ENCODE measurements around the gene MS4A4E. TPM values are rescaled to one million over a fixed set of nuclear protein-coding genes. Genes with fewer than 3 reads are reported as not detected.

Gene MS4A4E
- total RNA-seq, 1 experiment from 2014 or later: 0.42 TPM

DNA sequence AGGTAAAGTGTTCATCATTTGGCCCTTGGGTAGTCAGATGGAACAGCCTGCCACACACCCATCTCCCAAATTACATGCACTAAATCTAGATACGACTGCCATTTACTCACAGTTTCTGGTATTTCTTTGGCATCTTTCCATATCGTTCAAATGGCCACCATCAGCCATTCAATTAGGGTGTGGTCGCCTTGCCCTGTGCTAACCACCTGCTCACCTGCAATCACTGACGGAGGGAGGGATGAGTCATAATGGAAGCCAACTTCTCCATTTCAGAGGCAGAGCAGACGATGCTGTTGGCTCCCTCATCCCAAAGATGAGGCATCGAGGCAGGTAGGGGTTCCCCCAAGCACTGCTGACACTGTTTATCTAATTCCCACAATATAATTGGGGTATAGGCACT lies 74.6 kb downstream of the MS4A4E start:
- Mint-ChIP-seq H3K36me3 (ENCODE audit: insufficient read depth in 1 of 3, low read depth in 3 of 3) (peaks cover 22 to 43% (median 24%) of the 10 kb centered on the region in 3 experiments), H3K4me1 (peaks cover 7% of the 10 kb centered on the region in 2 experiments; a peak in 3 of 4 replicates), H3K27ac (no peak overlapping the region; a peak in 1 of 7 replicates), H3K9me3 (peaks cover 51 to 55% of the 10 kb centered on the region in 2 experiments), H3K4me3 (no peak overlapping the region), H3K27me3 (ENCODE audit: low read depth) (no peaks in the 10 kb centered on the region; the same call in 1 of the 2 replicates)
- H4K8ac ChIP-seq (replicated peaks; ENCODE audit: insufficient read length, low read depth, low read length): no peak overlapping the region
- no peak overlapping the region for H2BK120ac ChIP-seq (ENCODE audit: low read depth, low read length, poor library complexity, severe bottlenecking)
- peaks cover 19% of the 10 kb centered on the region for H3K9me3 ChIP-seq (ENCODE audit: control insufficient read depth, low read depth, low read length)
- H3K14ac ChIP-seq (ENCODE audit: insufficient read depth, low read length): no peak overlapping the region
- H3K56ac ChIP-seq (ENCODE audit: insufficient read length, low read depth, low read length): no peak overlapping the region
- no peaks in the 10 kb centered on the region for H3K79me2 ChIP-seq (ENCODE audit: insufficient read depth, low read length)
- no peaks in the 10 kb centered on the region for H3K23me2 ChIP-seq (ENCODE audit: insufficient read length, low read depth, low read length, poor library complexity, severe bottlenecking)
- H2BK20ac ChIP-seq (ENCODE audit: low read depth, low read length, poor library complexity, severe bottlenecking): no peak overlapping the region
- H2AK5ac ChIP-seq (ENCODE audit: insufficient read length, low read length): no peak overlapping the region
- WGBS (ENCODE audit: extremely low coverage, insufficient read length, low lambda C conversion rate): no CpG with 5 or more reads among the region's 6 CpGs
- no peak overlapping the region for H3K23ac ChIP-seq (ENCODE audit: insufficient read length, low read depth, low read length)
- no peak overlapping the region for H3K9ac ChIP-seq (ENCODE audit: extremely low read depth, insufficient read length, low read length)
- DNase-seq: no peak
- H3K27me3 ChIP-seq (ENCODE audit: insufficient read depth, low read length): no peaks in the 10 kb centered on the region
- no peak overlapping the region for H3T11ph ChIP-seq (ENCODE audit: low read length)
- H3K4me1 ChIP-seq (ENCODE audit: insufficient read depth, low read length): no peaks in the 10 kb centered on the region
- H4K91ac ChIP-seq (ENCODE audit: insufficient read length, low read depth, low read length): no peak overlapping the region
- no peak overlapping the region for H3K27ac ChIP-seq (ENCODE audit: insufficient read length, low read depth, low read length)
- no peaks in the 10 kb centered on the region for H4K20me1 ChIP-seq (ENCODE audit: control insufficient read depth, insufficient read depth, insufficient read length)
- H2AFZ ChIP-seq (ENCODE audit: low read length): no peak overlapping the region
- H3K79me1 ChIP-seq (ENCODE audit: insufficient read depth, low read depth, low read length, poor library complexity, severe bottlenecking): no peaks in the 10 kb centered on the region
- no peak overlapping the region for H3K4ac ChIP-seq (ENCODE audit: low read depth, low read length)
- H4K5ac ChIP-seq (ENCODE audit: insufficient read length, low read depth, low read length): no peak overlapping the region
- no peak overlapping the region for H2BK12ac ChIP-seq (ENCODE audit: insufficient read length, low read depth, low read length)
- no peak overlapping the region for H2BK5ac ChIP-seq (ENCODE audit: insufficient read length, low read length)
- H2BK15ac ChIP-seq (ENCODE audit: low read depth, low read length): no peak overlapping the region
- no peak overlapping the region for H3K4me2 ChIP-seq (ENCODE audit: insufficient read depth, insufficient read length, low read length)
- no peak overlapping the region for H3K18ac ChIP-seq (ENCODE audit: insufficient read length, low read depth, low read length)
- TF ChIP-seq, protein P1, sequence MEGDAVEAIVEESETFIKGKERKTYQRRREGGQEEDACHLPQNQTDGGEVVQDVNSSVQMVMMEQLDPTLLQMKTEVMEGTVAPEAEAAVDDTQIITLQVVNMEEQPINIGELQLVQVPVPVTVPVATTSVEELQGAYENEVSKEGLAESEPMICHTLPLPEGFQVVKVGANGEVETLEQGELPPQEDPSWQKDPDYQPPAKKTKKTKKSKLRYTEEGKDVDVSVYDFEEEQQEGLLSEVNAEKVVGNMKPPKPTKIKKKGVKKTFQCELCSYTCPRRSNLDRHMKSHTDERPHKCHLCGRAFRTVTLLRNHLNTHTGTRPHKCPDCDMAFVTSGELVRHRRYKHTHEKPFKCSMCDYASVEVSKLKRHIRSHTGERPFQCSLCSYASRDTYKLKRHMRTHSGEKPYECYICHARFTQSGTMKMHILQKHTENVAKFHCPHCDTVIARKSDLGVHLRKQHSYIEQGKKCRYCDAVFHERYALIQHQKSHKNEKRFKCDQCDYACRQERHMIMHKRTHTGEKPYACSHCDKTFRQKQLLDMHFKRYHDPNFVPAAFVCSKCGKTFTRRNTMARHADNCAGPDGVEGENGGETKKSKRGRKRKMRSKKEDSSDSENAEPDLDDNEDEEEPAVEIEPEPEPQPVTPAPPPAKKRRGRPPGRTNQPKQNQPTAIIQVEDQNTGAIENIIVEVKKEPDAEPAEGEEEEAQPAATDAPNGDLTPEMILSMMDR (conservative IDR thresholded peaks at IDR 0.05): no peak

Data from H9 (cell line).